Prostate gland (tissue), 2 donors: Measurements from ENCODE around the gene SLC6A6.

Experiments
- POLR2A ChIP-seq: fragments of 450-650 bp; IDR thresholded peaks from one replicate; pipeline ENCODE4 v1.6.1; 2016; ENCODE audit warnings: antibody characterized with exemption, mild to moderate bottlenecking
- TF ChIP-seq, protein P1 (sequence below), 4 experiments: fragments of 200-600 bp in 2 of 4; fragments of 450-650 bp in 2 of 4; sonication (generic) in 2 of 4; IDR thresholded peaks; 1 replicate in 3 of 4; 2 replicates in 1 of 4; pipeline ENCODE4 v1.5.1; 2016 to 2019; ENCODE audit warnings: antibody characterized with exemption in 4 of 4, mild to moderate bottlenecking in 2 of 4, moderate library complexity in 2 of 4

DNA sequence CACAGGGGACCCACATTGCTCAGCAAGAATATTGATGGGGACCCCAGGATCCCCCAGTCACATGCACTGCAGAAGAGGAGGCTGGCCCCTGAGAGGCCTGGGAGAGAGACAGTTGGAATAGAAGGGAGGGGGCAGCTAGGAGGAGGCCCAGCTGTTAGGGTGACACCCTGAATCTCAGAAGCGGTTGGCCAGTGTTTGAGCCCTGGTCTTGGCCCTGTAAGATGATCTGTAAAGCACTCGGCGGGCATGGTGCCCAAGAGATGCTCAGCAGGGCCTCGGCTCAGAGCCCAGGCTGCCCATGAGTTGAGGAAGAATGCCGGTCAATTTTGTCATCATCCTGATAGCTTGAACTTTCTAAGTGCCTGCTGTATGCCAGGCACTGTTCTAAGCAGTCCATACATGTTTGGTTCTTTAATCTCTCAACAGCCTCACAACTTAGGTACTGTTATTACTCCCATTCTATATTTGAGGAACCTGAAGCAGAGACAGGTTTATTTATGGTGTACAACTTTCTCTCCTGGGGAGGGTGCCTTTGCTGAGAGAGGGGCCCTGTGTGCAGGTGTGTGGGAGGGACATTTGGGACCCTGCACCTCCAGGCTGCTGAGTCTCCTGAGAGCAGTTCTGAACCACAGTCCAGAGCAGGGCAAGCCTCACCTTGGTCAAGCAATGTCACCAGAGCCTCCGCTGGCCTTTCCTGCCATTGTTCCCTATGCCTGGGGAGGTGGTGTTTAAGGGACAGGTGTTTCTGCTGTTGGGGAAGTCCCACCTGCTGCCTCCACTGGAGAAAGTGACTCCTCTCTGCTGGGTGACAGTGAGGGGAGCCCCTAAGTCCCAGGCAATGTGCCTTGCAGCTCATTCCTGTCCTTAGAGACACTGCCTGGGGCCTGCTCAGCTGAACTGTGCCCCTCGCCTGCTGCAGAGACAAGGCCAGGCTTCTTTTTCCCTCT is 26.0 kb downstream of the SLC6A6 start:
- TF ChIP-seq, protein P1, sequence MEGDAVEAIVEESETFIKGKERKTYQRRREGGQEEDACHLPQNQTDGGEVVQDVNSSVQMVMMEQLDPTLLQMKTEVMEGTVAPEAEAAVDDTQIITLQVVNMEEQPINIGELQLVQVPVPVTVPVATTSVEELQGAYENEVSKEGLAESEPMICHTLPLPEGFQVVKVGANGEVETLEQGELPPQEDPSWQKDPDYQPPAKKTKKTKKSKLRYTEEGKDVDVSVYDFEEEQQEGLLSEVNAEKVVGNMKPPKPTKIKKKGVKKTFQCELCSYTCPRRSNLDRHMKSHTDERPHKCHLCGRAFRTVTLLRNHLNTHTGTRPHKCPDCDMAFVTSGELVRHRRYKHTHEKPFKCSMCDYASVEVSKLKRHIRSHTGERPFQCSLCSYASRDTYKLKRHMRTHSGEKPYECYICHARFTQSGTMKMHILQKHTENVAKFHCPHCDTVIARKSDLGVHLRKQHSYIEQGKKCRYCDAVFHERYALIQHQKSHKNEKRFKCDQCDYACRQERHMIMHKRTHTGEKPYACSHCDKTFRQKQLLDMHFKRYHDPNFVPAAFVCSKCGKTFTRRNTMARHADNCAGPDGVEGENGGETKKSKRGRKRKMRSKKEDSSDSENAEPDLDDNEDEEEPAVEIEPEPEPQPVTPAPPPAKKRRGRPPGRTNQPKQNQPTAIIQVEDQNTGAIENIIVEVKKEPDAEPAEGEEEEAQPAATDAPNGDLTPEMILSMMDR (IDR thresholded peaks at IDR 0.05): no peak
- TF ChIP-seq POLR2A: no peak
